ENCODE measurements around the gene GALNT10. TPM values are rescaled to one million over a fixed set of nuclear protein-coding genes. Genes with fewer than 3 reads are reported as not detected.

Gene GALNT10
- total and polyA plus RNA-seq, 10 of the 15 experiments (the other 5 are each of a cell fraction or from before 2014, with no cell fraction given), result 3.9 to 35.4 (median 15.5) TPM

DNA sequence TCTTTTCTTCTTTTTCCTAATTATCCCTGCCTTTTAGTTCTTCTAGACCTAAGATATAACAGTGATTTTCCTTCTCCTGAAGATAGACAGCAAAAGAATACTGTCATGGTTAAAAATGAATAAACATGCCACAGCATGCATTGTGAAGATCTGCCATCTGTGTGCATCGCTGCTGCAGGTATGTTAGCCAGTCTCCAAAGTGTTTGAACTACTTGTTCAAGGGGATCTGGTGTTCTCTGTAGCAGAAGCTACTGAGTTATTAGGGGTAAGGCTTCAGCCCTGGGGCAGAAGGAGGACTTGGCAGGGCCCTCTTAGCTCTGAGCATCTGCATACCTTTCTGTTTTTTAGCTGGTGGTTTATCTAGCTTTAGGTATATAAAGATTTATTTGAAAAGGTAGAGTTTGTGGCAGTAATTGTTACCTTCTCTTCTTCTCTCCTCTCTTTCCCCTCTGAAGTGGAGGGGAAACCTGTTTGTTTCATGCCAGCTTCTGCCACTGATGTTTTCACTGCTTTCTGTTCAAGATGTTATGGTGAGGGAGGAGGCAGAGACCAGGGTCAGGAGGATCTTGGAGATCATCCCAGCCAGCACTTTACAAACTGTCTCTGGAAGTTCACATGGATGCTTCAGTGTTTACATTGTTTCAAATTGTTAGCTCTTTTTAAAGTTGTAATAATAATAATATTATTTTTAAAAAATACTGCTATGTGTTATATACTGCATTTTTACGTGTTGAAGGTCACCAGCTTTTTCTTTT is 25.2 kb downstream of the GALNT10 start:
- DNase-seq (ENCODE audit: low read depth, low spot score), result no peak
- no peak overlapping the region for H3K9ac ChIP-seq (ENCODE audit: control insufficient read depth, insufficient read depth, low read length)
- peaks cover 3 to 12% of the 10 kb centered on the region in 2 experiments; a peak in 3 of 4 replicates for H3K36me3 ChIP-seq (ENCODE audit: control insufficient read depth in 2 of 2, insufficient read depth in 2 of 2, low read length in 1 of 2)
- FAIRE-seq, result no peak
- no peak for ATAC-seq
- in situ Hi-C loops (cut with MboI), result no loop called here
- H3K27me3 ChIP-seq (replicated peaks in 1 of 2; ENCODE audit: control insufficient read depth in 2 of 2, insufficient read depth in 2 of 2, low read length in 1 of 2), result no peaks in the 10 kb centered on the region
- no peaks in the 10 kb centered on the region for H3K9me3 ChIP-seq (replicated peaks; ENCODE audit: control insufficient read depth, insufficient read depth, low read length)
- ChIA-PET POLR2A (interaction anchor here (0.7 to 1.6 kb wide), 6 partner anchors 8 to 57 kb away, joined by 3 to 5 read pairs (median 4); no protein-coding TSS in a partner anchor), CTCF (interaction anchor here (0.6 to 2.7 kb wide), 14 partner anchors 8 to 251 kb away, joined by 3 to 13 read pairs (median 4); no protein-coding TSS in a partner anchor), SMC1A (ENCODE audit: uncharacterized antibody, unreplicated experiment) (interaction anchor here (1.0 to 3.4 kb wide), 8 partner anchors 8 to 26 kb away, joined by 3 to 16 read pairs (median 4); no protein-coding TSS in a partner anchor), RAD21 (ENCODE audit: unreplicated experiment) (interaction anchor here (0.6 to 1.3 kb wide), 7 partner anchors 12 to 190 kb away, joined by 3 to 5 read pairs (median 4); no protein-coding TSS in a partner anchor)
- no peak overlapping the region for H2AFZ ChIP-seq (ENCODE audit: control insufficient read depth, low read depth, low read length)
- H3K27ac ChIP-seq (ENCODE audit: control insufficient read depth, insufficient read depth), result no peak overlapping the region
- WGBS (ENCODE audit: insufficient coverage, insufficient replicate concordance, low lambda C conversion rate, missing lambda C conversion rate), result 88% methylated on average over 2 of the region's 2 CpGs
- intact Hi-C loops (cut with micrococcal nuclease; ENCODE audit: unreplicated experiment), result no loop called here
- no peak overlapping the region for H3K4me2 ChIP-seq (ENCODE audit: control insufficient read depth, insufficient read depth)
- H4K20me1 ChIP-seq (ENCODE audit: control insufficient read depth, insufficient read depth), result no peaks in the 10 kb centered on the region
- H3K4me1 ChIP-seq (ENCODE audit: control insufficient read depth, insufficient read depth, low read length), result peaks cover 10% of the 10 kb centered on the region
- no TSS peak for BruUV-seq (replicated peaks)
- H3K79me2 ChIP-seq (ENCODE audit: control insufficient read depth, insufficient read depth, low read length), result peaks cover 10% of the 10 kb centered on the region
- TF ChIP-seq YBX1 (IDR thresholded peaks at IDR 0.05) (no peak), CEBPB (IDR thresholded peaks at IDR 0.05; ENCODE audit: borderline replicate concordance in 1 of 2, low read depth in 2 of 2, low read length in 2 of 2) (no peak), DPF2 (IDR thresholded peaks at IDR 0.05) (no peak), CHD4 (IDR thresholded peaks at IDR 0.05) (no peak), RB1 (IDR thresholded peaks at IDR 0.05; ENCODE audit: borderline replicate concordance) (no peak), GATAD2B (conservative IDR thresholded peaks at IDR 0.05; ENCODE audit: low read depth) (no peak), NR2C2 (IDR thresholded peaks at IDR 0.05; ENCODE audit: borderline replicate concordance, control insufficient read depth, insufficient read length, low read depth) (no peak), RBBP5 (conservative IDR thresholded peaks at IDR 0.05) (no peak), SMAD5 (IDR thresholded peaks at IDR 0.05; ENCODE audit: low read depth) (no peak), MTA2 (IDR thresholded peaks at IDR 0.05; ENCODE audit: low read depth) (no peak), FOXK2 (IDR thresholded peaks at IDR 0.05) (no peak), E4F1 (IDR thresholded peaks at IDR 0.05; ENCODE audit: borderline replicate concordance, partially characterized antibody) (no peak)
- H3K4me3 ChIP-seq, result no peak overlapping the region
